ENCODE results near the gene KRTAP5-5. TPM values are rescaled to one million over a fixed set of nuclear protein-coding genes. Genes with fewer than 3 reads are reported as not detected.
"Not testable (repeated sequence)": the region's sequence is repeated elsewhere in the genome, so short reads cannot be mapped to it uniquely, and the experiment has no call there.

KRTAP5-5 gene
- total RNA-seq, 1 experiment from 2014 or later: not detected

DNA sequence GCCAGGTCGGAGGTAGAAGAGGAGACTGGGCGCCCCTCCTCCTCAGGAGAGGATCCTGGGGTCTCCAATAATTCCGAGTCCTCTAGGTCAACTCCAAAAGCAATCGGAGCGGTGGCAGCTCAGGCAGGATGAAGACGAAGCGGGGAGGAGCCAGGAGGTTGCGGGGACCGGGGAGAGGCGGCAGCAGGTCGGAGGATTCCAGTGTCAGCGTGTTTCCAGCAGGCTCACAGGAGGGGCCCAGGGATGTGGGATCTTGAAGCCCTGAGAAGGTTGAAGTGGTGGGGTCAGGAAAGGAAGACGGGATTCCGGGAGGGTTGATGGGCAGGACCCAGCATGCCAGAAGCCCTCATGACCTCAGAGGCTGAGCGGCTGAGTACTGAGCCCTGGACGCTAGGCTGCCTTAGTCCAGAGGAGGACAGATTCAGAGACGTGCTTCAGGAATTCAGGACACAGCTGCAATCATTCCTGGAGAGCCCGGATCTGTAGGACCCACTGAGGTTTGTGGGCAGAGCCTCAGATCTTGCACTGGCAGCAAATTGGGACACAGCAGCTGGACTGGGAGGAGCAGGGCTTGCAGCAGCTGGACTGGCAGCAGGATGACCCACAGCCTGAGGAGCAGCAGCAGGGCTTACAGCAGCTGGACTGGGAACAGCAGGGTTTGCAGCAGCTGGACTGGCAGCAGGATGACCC, 22.3 kb upstream of the KRTAP5-5 start:
- not testable (repeated sequence) for H3K79me1 ChIP-seq (ENCODE audit: insufficient read depth, low read depth, low read length, poor library complexity, severe bottlenecking); H3K9ac ChIP-seq (ENCODE audit: extremely low read depth, insufficient read length, low read length); H2BK120ac ChIP-seq (ENCODE audit: low read depth, low read length, poor library complexity, severe bottlenecking); H3K23ac ChIP-seq (ENCODE audit: insufficient read length, low read depth, low read length); H3K56ac ChIP-seq (ENCODE audit: insufficient read length, low read depth, low read length); H3K9me3 ChIP-seq (ENCODE audit: control insufficient read depth, low read depth, low read length); H3T11ph ChIP-seq (ENCODE audit: low read length); H3K14ac ChIP-seq (ENCODE audit: insufficient read depth, low read length); H3K4me2 ChIP-seq (ENCODE audit: insufficient read depth, insufficient read length, low read length); H2BK12ac ChIP-seq (ENCODE audit: insufficient read length, low read depth, low read length); H3K27ac ChIP-seq (ENCODE audit: insufficient read length, low read depth, low read length); H2BK15ac ChIP-seq (ENCODE audit: low read depth, low read length); H3K4ac ChIP-seq (ENCODE audit: low read depth, low read length); H4K5ac ChIP-seq (ENCODE audit: insufficient read length, low read depth, low read length); H3K79me2 ChIP-seq (ENCODE audit: insufficient read depth, low read length); H3K4me1 ChIP-seq (ENCODE audit: insufficient read depth, low read length); H2AK5ac ChIP-seq (ENCODE audit: insufficient read length, low read length); H4K20me1 ChIP-seq (ENCODE audit: control insufficient read depth, insufficient read depth, insufficient read length); H3K36me3 Mint-ChIP-seq (ENCODE audit: insufficient read depth in 1 of 3, low read depth in 3 of 3); H3K27me3 ChIP-seq (ENCODE audit: insufficient read depth, low read length); H3K27ac Mint-ChIP-seq; H2BK20ac ChIP-seq (ENCODE audit: low read depth, low read length, poor library complexity, severe bottlenecking); H3K23me2 ChIP-seq (ENCODE audit: insufficient read length, low read depth, low read length, poor library complexity, severe bottlenecking); H3K18ac ChIP-seq (ENCODE audit: insufficient read length, low read depth, low read length); H4K91ac ChIP-seq (ENCODE audit: insufficient read length, low read depth, low read length); H2AFZ ChIP-seq (ENCODE audit: low read length); H2BK5ac ChIP-seq (ENCODE audit: insufficient read length, low read length); H4K8ac ChIP-seq (replicated peaks; ENCODE audit: insufficient read length, low read depth, low read length)
- peak; percentile 42 for DNase-seq
- Mint-ChIP-seq H3K4me1 (peaks cover 13 to 18% of the 10 kb centered on the region in 2 experiments), H3K4me3 (peak overlapping the region in 1 of 2 experiments; percentile 57; a peak in 1 of 5 replicates), H3K27me3 (ENCODE audit: low read depth) (peaks cover 42% of the 10 kb centered on the region), H3K9me3 (peaks cover 17 to 18% of the 10 kb centered on the region in 2 experiments)
- WGBS (ENCODE audit: extremely low coverage, insufficient read length, low lambda C conversion rate): no CpG with 5 or more reads among the region's 18 CpGs

DNA sequence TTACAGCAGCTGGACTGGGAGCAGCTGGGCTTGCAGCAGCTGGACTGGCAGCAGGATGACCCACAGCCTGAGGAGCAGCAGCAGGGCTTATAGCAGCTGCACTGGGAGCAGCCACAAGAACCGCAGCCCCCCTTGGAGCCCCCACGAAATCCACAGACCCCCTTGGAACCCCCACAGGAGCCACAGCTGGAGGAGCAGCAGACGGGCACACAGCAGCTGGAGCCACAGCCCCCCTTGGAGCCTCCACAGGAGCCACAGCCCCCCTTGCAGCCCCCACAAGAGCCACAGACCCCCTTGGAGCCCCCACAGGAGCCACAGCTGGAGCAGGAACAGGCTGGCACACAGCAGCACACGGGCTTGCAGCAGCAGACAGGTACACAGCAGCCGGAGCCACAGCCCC, 21.7 kb upstream of the KRTAP5-5 start:
- not testable (repeated sequence) for H3K9me3 ChIP-seq (ENCODE audit: control insufficient read depth, low read depth, low read length); H3T11ph ChIP-seq (ENCODE audit: low read length); H2BK20ac ChIP-seq (ENCODE audit: low read depth, low read length, poor library complexity, severe bottlenecking); H2AK5ac ChIP-seq (ENCODE audit: insufficient read length, low read length); H4K8ac ChIP-seq (replicated peaks; ENCODE audit: insufficient read length, low read depth, low read length); H2BK120ac ChIP-seq (ENCODE audit: low read depth, low read length, poor library complexity, severe bottlenecking); H3K14ac ChIP-seq (ENCODE audit: insufficient read depth, low read length); H3K23me2 ChIP-seq (ENCODE audit: insufficient read length, low read depth, low read length, poor library complexity, severe bottlenecking); H4K5ac ChIP-seq (ENCODE audit: insufficient read length, low read depth, low read length); H3K36me3 Mint-ChIP-seq (ENCODE audit: insufficient read depth in 1 of 3, low read depth in 3 of 3); H3K79me2 ChIP-seq (ENCODE audit: insufficient read depth, low read length); H3K4me3 Mint-ChIP-seq; H3K23ac ChIP-seq (ENCODE audit: insufficient read length, low read depth, low read length); DNase-seq; H3K56ac ChIP-seq (ENCODE audit: insufficient read length, low read depth, low read length); H3K79me1 ChIP-seq (ENCODE audit: insufficient read depth, low read depth, low read length, poor library complexity, severe bottlenecking); H3K4me1 ChIP-seq (ENCODE audit: insufficient read depth, low read length); H2BK15ac ChIP-seq (ENCODE audit: low read depth, low read length); H4K91ac ChIP-seq (ENCODE audit: insufficient read length, low read depth, low read length); H3K9ac ChIP-seq (ENCODE audit: extremely low read depth, insufficient read length, low read length); H4K20me1 ChIP-seq (ENCODE audit: control insufficient read depth, insufficient read depth, insufficient read length); H3K4me2 ChIP-seq (ENCODE audit: insufficient read depth, insufficient read length, low read length); H3K18ac ChIP-seq (ENCODE audit: insufficient read length, low read depth, low read length); H3K27ac Mint-ChIP-seq; H3K27me3 ChIP-seq (ENCODE audit: insufficient read depth, low read length); H3K27ac ChIP-seq (ENCODE audit: insufficient read length, low read depth, low read length); H2BK5ac ChIP-seq (ENCODE audit: insufficient read length, low read length); H2AFZ ChIP-seq (ENCODE audit: low read length); H2BK12ac ChIP-seq (ENCODE audit: insufficient read length, low read depth, low read length); H3K4ac ChIP-seq (ENCODE audit: low read depth, low read length)
- peaks cover 13 to 18% of the 10 kb centered on the region in 2 experiments for H3K4me1 Mint-ChIP-seq
- peaks cover 15% of the 10 kb centered on the region in 2 experiments for H3K9me3 Mint-ChIP-seq
- WGBS (ENCODE audit: extremely low coverage, insufficient read length, low lambda C conversion rate): no CpG with 5 or more reads among the region's 5 CpGs
- peaks cover 42% of the 10 kb centered on the region for H3K27me3 Mint-ChIP-seq (ENCODE audit: low read depth)
